Measurements from ENCODE around the gene LRRC58. TPM values are rescaled to one million over a fixed set of nuclear protein-coding genes. Genes with fewer than 3 reads are reported as not detected.
A peak's percentile ranks its signal among the peaks of the same experiment; 100 is the strongest.

LRRC58 gene
- polyA plus RNA-seq, 4 donors = 3.8 to 24.1 (median 6.8) TPM

GRCh38 chr3:120370463-120370862, 21.3 kb upstream of the LRRC58 start:
- H3K27me3 ChIP-seq (ENCODE audit: control insufficient read depth in 3 of 3, insufficient read depth in 3 of 3, low read length in 3 of 3) = no peaks in the 10 kb centered on the region
- no peaks in the 10 kb centered on the region for H3K9me3 ChIP-seq (ENCODE audit: control insufficient read depth in 2 of 2, insufficient read depth in 1 of 2, low read depth in 1 of 2, low read length in 1 of 2)
- no peak overlapping the region for H3K4me3 ChIP-seq (ENCODE audit: low read depth in 1 of 3, low read length in 3 of 3)
- DNase-seq (no peak), FAIRE-seq (no peak)
- no peak overlapping the region for H3K27ac ChIP-seq (ENCODE audit: low read depth in 1 of 3, low read length in 2 of 3)
- peaks cover 0 to 2% (median 0%) of the 10 kb centered on the region in 3 donors for H3K4me1 ChIP-seq (ENCODE audit: control insufficient read depth in 3 of 3, insufficient read depth in 2 of 3, low read depth in 1 of 3, low read length in 2 of 3)
- H3K36me3 ChIP-seq (ENCODE audit: control insufficient read depth in 3 of 3, insufficient read depth in 2 of 3, low read depth in 1 of 3, low read length in 3 of 3) = no peaks in the 10 kb centered on the region

GRCh38 chr3:120369037-120369467, 19.9 kb upstream of the LRRC58 start:
- no peaks in the 10 kb centered on the region for H3K9me3 ChIP-seq (ENCODE audit: control insufficient read depth in 2 of 2, insufficient read depth in 1 of 2, low read depth in 1 of 2, low read length in 1 of 2)
- no peak for FAIRE-seq
- WGBS, 3 donors = 21 to 49% (median 25%) methylated on average over 2 of the region's 2 CpGs
- peak; percentile 28 to 67 for DNase-seq
- H3K36me3 ChIP-seq (ENCODE audit: control insufficient read depth in 3 of 3, insufficient read depth in 2 of 3, low read depth in 1 of 3, low read length in 3 of 3) = no peaks in the 10 kb centered on the region
- H3K27me3 ChIP-seq (ENCODE audit: control insufficient read depth in 3 of 3, insufficient read depth in 3 of 3, low read length in 3 of 3) = no peaks in the 10 kb centered on the region
- no peak overlapping the region for H3K4me3 ChIP-seq (ENCODE audit: low read depth in 1 of 3, low read length in 3 of 3)
- peaks cover 0 to 2% (median 0%) of the 10 kb centered on the region in 3 donors for H3K4me1 ChIP-seq (ENCODE audit: control insufficient read depth in 3 of 3, insufficient read depth in 2 of 3, low read depth in 1 of 3, low read length in 2 of 3)
- H3K27ac ChIP-seq (ENCODE audit: low read depth in 1 of 3, low read length in 2 of 3) = peak overlapping the region in 1 of 3 donors; percentile 36

- Histone ChIP-seq H3K27me3 (ENCODE audit: control insufficient read depth in 3 of 3, insufficient read depth in 3 of 3, low read length in 3 of 3) (no peaks in the 10 kb centered on the region), H3K4me3 (ENCODE audit: low read depth in 1 of 3, low read length in 3 of 3) (no peak overlapping the region), H3K9me3 (ENCODE audit: control insufficient read depth in 2 of 2, insufficient read depth in 1 of 2, low read depth in 1 of 2, low read length in 1 of 2) (no peaks in the 10 kb centered on the region), H3K4me1 (ENCODE audit: control insufficient read depth in 3 of 3, insufficient read depth in 2 of 3, low read depth in 1 of 3, low read length in 2 of 3) (peaks cover 0 to 2% (median 0%) of the 10 kb centered on the region in 3 donors), H3K27ac (ENCODE audit: low read depth in 1 of 3, low read length in 2 of 3) (no peak overlapping the region), H3K36me3 (ENCODE audit: control insufficient read depth in 3 of 3, insufficient read depth in 2 of 3, low read depth in 1 of 3, low read length in 3 of 3) (no peaks in the 10 kb centered on the region)
- no peak for DNase-seq
- 68 to 75% (median 71%) methylated on average over 3 of the region's 3 CpGs for WGBS, 3 donors
- no peak for FAIRE-seq
Measured at GRCh38 chr3:120368172-120368571, 19.0 kb upstream of the LRRC58 start.

GRCh38 chr3:120364821-120365220, 15.7 kb upstream of the LRRC58 start:
- DNase-seq (no peak), FAIRE-seq (no peak)
- no peaks in the 10 kb centered on the region for H3K36me3 ChIP-seq (ENCODE audit: control insufficient read depth in 3 of 3, insufficient read depth in 2 of 3, low read depth in 1 of 3, low read length in 3 of 3)
- peaks cover 0 to 2% (median 0%) of the 10 kb centered on the region in 3 donors for H3K4me1 ChIP-seq (ENCODE audit: control insufficient read depth in 3 of 3, insufficient read depth in 2 of 3, low read depth in 1 of 3, low read length in 2 of 3)
- no peaks in the 10 kb centered on the region for H3K27me3 ChIP-seq (ENCODE audit: control insufficient read depth in 3 of 3, insufficient read depth in 3 of 3, low read length in 3 of 3)
- 4 to 26% (median 18%) methylated on average over 1 of the region's 1 CpG for WGBS, 3 donors
- no peaks in the 10 kb centered on the region for H3K9me3 ChIP-seq (ENCODE audit: control insufficient read depth in 2 of 2, insufficient read depth in 1 of 2, low read depth in 1 of 2, low read length in 1 of 2)
- H3K4me3 ChIP-seq (ENCODE audit: low read depth in 1 of 3, low read length in 3 of 3) = no peak overlapping the region
- H3K27ac ChIP-seq (ENCODE audit: low read depth in 1 of 3, low read length in 2 of 3) = no peak overlapping the region

GRCh38 chr3:120364101-120364500, 14.9 kb upstream of the LRRC58 start:
- DNase-seq (no peak), FAIRE-seq (no peak)

GRCh38 chr3:120357807-120358206, 8.7 kb upstream of the LRRC58 start:
- Histone ChIP-seq H3K36me3 (ENCODE audit: control insufficient read depth in 3 of 3, insufficient read depth in 2 of 3, low read depth in 1 of 3, low read length in 3 of 3) (no peaks in the 10 kb centered on the region), H3K4me1 (ENCODE audit: control insufficient read depth in 3 of 3, insufficient read depth in 2 of 3, low read depth in 1 of 3, low read length in 2 of 3) (no peaks in the 10 kb centered on the region), H3K27me3 (ENCODE audit: control insufficient read depth in 3 of 3, insufficient read depth in 3 of 3, low read length in 3 of 3) (no peaks in the 10 kb centered on the region), H3K9me3 (ENCODE audit: control insufficient read depth in 2 of 2, insufficient read depth in 1 of 2, low read depth in 1 of 2, low read length in 1 of 2) (no peaks in the 10 kb centered on the region), H3K27ac (ENCODE audit: low read depth in 1 of 3, low read length in 2 of 3) (no peak overlapping the region), H3K4me3 (ENCODE audit: low read depth in 1 of 3, low read length in 3 of 3) (no peak overlapping the region)
- DNase-seq = no peak
- no peak for FAIRE-seq

More at GRCh38 chr3:120364101-120364500, 14.9 kb upstream of the LRRC58 start:
- H3K4me1 ChIP-seq (ENCODE audit: control insufficient read depth in 3 of 3, insufficient read depth in 2 of 3, low read depth in 1 of 3, low read length in 2 of 3) = peaks cover 0 to 2% (median 0%) of the 10 kb centered on the region in 3 donors
- 41 to 75% (median 45%) methylated on average over 1 of the region's 1 CpG for WGBS, 3 donors
- no peak overlapping the region for H3K4me3 ChIP-seq (ENCODE audit: low read depth in 1 of 3, low read length in 3 of 3)
- H3K27ac ChIP-seq (ENCODE audit: low read depth in 1 of 3, low read length in 2 of 3) = no peak overlapping the region
- no peaks in the 10 kb centered on the region for H3K27me3 ChIP-seq (ENCODE audit: control insufficient read depth in 3 of 3, insufficient read depth in 3 of 3, low read length in 3 of 3)
- no peaks in the 10 kb centered on the region for H3K36me3 ChIP-seq (ENCODE audit: control insufficient read depth in 3 of 3, insufficient read depth in 2 of 3, low read depth in 1 of 3, low read length in 3 of 3)
- H3K9me3 ChIP-seq (ENCODE audit: control insufficient read depth in 2 of 2, insufficient read depth in 1 of 2, low read depth in 1 of 2, low read length in 1 of 2) = no peaks in the 10 kb centered on the region

- Histone ChIP-seq H3K4me3 (ENCODE audit: low read depth in 1 of 3, low read length in 3 of 3) (no peak overlapping the region), H3K27ac (ENCODE audit: low read depth in 1 of 3, low read length in 2 of 3) (no peak overlapping the region), H3K27me3 (ENCODE audit: control insufficient read depth in 3 of 3, insufficient read depth in 3 of 3, low read length in 3 of 3) (no peaks in the 10 kb centered on the region), H3K9me3 (ENCODE audit: control insufficient read depth in 2 of 2, insufficient read depth in 1 of 2, low read depth in 1 of 2, low read length in 1 of 2) (no peaks in the 10 kb centered on the region), H3K36me3 (ENCODE audit: control insufficient read depth in 3 of 3, insufficient read depth in 2 of 3, low read depth in 1 of 3, low read length in 3 of 3) (no peaks in the 10 kb centered on the region), H3K4me1 (ENCODE audit: control insufficient read depth in 3 of 3, insufficient read depth in 2 of 3, low read depth in 1 of 3, low read length in 2 of 3) (no peaks in the 10 kb centered on the region)
- FAIRE-seq = no peak
- DNase-seq = no peak
- 91 to 94% (median 92%) methylated on average over 1 of the region's 1 CpG for WGBS, 3 donors
Measured at GRCh38 chr3:120355486-120355885, 6.3 kb upstream of the LRRC58 start.

- no peaks in the 10 kb centered on the region for H3K4me1 ChIP-seq (ENCODE audit: control insufficient read depth in 3 of 3, insufficient read depth in 2 of 3, low read depth in 1 of 3, low read length in 2 of 3)
- no peak for DNase-seq
- FAIRE-seq = no peak
- H3K36me3 ChIP-seq (ENCODE audit: control insufficient read depth in 3 of 3, insufficient read depth in 2 of 3, low read depth in 1 of 3, low read length in 3 of 3) = no peaks in the 10 kb centered on the region
- no peak overlapping the region for H3K27ac ChIP-seq (ENCODE audit: low read depth in 1 of 3, low read length in 2 of 3)
- H3K27me3 ChIP-seq (ENCODE audit: control insufficient read depth in 3 of 3, insufficient read depth in 3 of 3, low read length in 3 of 3) = no peaks in the 10 kb centered on the region
- H3K4me3 ChIP-seq (ENCODE audit: low read depth in 1 of 3, low read length in 3 of 3) = no peak overlapping the region
- H3K9me3 ChIP-seq (ENCODE audit: control insufficient read depth in 2 of 2, insufficient read depth in 1 of 2, low read depth in 1 of 2, low read length in 1 of 2) = no peaks in the 10 kb centered on the region
Measured at GRCh38 chr3:120353463-120353862, 4.3 kb upstream of the LRRC58 start.

- Histone ChIP-seq H3K36me3 (ENCODE audit: control insufficient read depth in 3 of 3, insufficient read depth in 2 of 3, low read depth in 1 of 3, low read length in 3 of 3) (no peaks in the 10 kb centered on the region), H3K27me3 (ENCODE audit: control insufficient read depth in 3 of 3, insufficient read depth in 3 of 3, low read length in 3 of 3) (no peaks in the 10 kb centered on the region), H3K9me3 (ENCODE audit: control insufficient read depth in 2 of 2, insufficient read depth in 1 of 2, low read depth in 1 of 2, low read length in 1 of 2) (no peaks in the 10 kb centered on the region), H3K4me1 (ENCODE audit: control insufficient read depth in 3 of 3, insufficient read depth in 2 of 3, low read depth in 1 of 3, low read length in 2 of 3) (peaks cover 0 to 3% (median 0%) of the 10 kb centered on the region in 3 donors), H3K4me3 (ENCODE audit: low read depth in 1 of 3, low read length in 3 of 3) (no peak overlapping the region), H3K27ac (ENCODE audit: low read depth in 1 of 3, low read length in 2 of 3) (no peak overlapping the region)
- FAIRE-seq = no peak
- 88 to 93% (median 93%) methylated on average over 4 of the region's 4 CpGs for WGBS, 3 donors
- no peak for DNase-seq
Measured at GRCh38 chr3:120352017-120352416, 2.9 kb upstream of the LRRC58 start.

All from small intestine (tissue), 7 donors.